HEK293T (cell line): ENCODE data around the gene CTNNBL1.

Source experiments
- ARNT ChIP-seq: fragments of 450-650 bp; IDR thresholded peaks from 2 replicates; pipeline ENCODE4 v1.6.1; 2017; ENCODE audit warnings: mild to moderate bottlenecking
- FOXK2 ChIP-seq: fragments of 450-650 bp; IDR thresholded peaks from 2 replicates; pipeline ENCODE4 v1.6.1; 2016; ENCODE audit warnings: mild to moderate bottlenecking
- HDGF ChIP-seq: fragments of 450-650 bp; IDR thresholded peaks from 2 replicates; pipeline ENCODE4 v1.6.1; 2017; ENCODE audit warnings: antibody characterized with exemption, borderline replicate concordance
- NFRKB ChIP-seq: fragments of 450-650 bp; IDR thresholded peaks from 2 replicates; pipeline ENCODE4 v1.6.1; 2016; ENCODE audit warnings: mild to moderate bottlenecking, moderate library complexity
- SP1 ChIP-seq: fragments of 450-650 bp; IDR thresholded peaks from 2 replicates; pipeline ENCODE4 v1.6.1; 2017
- SUZ12 ChIP-seq: fragments of 450-650 bp; IDR thresholded peaks from 2 replicates; pipeline ENCODE4 v1.6.1; 2016; ENCODE audit warnings: mild to moderate bottlenecking
- ZNF384 ChIP-seq: fragments of 450-650 bp; IDR thresholded peaks from 2 replicates; pipeline ENCODE4 v1.6.1; 2016
- TF ChIP-seq, protein P1 (sequence below): fragments of 450-650 bp; IDR thresholded peaks from 2 replicates; pipeline ENCODE4 v1.6.1; 2016

- no peak for TF ChIP-seq ARNT
- no peak for TF ChIP-seq ZNF384
- no peak for TF ChIP-seq FOXK2
- no peak for TF ChIP-seq HDGF
- TF ChIP-seq NFRKB: no peak
- TF ChIP-seq, protein P1, sequence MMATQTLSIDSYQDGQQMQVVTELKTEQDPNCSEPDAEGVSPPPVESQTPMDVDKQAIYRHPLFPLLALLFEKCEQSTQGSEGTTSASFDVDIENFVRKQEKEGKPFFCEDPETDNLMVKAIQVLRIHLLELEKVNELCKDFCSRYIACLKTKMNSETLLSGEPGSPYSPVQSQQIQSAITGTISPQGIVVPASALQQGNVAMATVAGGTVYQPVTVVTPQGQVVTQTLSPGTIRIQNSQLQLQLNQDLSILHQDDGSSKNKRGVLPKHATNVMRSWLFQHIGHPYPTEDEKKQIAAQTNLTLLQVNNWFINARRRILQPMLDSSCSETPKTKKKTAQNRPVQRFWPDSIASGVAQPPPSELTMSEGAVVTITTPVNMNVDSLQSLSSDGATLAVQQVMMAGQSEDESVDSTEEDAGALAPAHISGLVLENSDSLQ: no peak
- no peak for TF ChIP-seq SP1
- no peak for TF ChIP-seq SUZ12
These were observed 87.8 kb downstream of the CTNNBL1 start for GRCh38 chr20:37781626-37782025.
